ENCODE data around the gene CEACAM1. TPM values are rescaled to one million over a fixed set of nuclear protein-coding genes. Genes with fewer than 3 reads are reported as not detected.

The CEACAM1 gene
- total RNA-seq, 1 donor from 2014 or later = 1.6 TPM

DNA sequence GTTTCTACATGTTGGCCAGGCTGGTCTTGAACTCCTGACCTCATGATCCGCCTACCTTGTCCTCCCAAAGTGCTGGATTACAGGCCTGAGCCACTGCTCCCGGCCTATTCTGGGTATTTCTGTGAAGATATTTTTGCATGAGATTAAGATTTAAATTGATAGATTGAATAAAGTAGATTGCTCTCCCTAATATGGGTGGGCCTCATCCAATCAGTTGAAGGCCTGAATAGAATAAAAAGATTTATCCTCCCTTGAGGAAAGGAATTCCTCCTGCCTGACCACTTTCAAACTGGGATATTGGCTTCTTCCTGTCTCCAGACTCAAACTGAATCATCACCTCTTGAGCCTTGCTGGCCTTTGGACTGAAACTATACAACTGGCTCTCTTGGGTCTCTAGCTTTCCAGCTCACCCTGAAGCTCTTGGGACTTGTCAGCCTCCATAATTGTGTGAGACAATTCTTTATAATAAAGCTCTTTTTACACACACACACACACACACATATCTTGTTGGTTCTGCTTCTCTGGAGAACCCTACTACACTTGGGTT, 49.4 kb downstream of the CEACAM1 start:
- H3K36me3 ChIP-seq (ENCODE audit: control insufficient read depth, insufficient read depth, low read length) = no peaks in the 10 kb centered on the region

DNA sequence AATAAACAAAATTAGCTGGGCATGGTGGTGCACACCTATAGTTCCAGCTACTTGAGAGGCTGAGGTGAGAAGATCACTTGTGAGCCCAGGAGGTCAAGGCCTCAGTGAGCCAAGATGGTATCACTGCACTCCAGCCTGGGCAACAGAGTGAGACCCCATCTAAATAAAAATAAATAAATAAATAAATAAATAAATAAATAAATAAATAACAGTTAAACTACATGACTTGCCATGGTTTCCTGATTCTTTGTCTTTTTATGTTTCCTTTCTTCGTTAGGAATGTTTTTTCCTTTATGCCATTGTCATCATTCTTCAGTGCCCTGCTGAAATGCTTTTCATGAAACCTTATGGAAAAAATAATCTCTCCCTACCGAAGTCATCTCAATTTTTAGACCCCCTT, 50.3 kb downstream of the CEACAM1 start:
- Histone ChIP-seq H3K36me3 (ENCODE audit: control insufficient read depth, insufficient read depth, low read length) (no peaks in the 10 kb centered on the region), H3K4me3 (ENCODE audit: low read depth, low read length) (no peak overlapping the region), H3K27me3 (ENCODE audit: control insufficient read depth, insufficient read depth, low read length) (no peaks in the 10 kb centered on the region)
- DNase-seq (ENCODE audit: low read depth) (no peak), FAIRE-seq (no peak)
- TF ChIP-seq, protein P1, sequence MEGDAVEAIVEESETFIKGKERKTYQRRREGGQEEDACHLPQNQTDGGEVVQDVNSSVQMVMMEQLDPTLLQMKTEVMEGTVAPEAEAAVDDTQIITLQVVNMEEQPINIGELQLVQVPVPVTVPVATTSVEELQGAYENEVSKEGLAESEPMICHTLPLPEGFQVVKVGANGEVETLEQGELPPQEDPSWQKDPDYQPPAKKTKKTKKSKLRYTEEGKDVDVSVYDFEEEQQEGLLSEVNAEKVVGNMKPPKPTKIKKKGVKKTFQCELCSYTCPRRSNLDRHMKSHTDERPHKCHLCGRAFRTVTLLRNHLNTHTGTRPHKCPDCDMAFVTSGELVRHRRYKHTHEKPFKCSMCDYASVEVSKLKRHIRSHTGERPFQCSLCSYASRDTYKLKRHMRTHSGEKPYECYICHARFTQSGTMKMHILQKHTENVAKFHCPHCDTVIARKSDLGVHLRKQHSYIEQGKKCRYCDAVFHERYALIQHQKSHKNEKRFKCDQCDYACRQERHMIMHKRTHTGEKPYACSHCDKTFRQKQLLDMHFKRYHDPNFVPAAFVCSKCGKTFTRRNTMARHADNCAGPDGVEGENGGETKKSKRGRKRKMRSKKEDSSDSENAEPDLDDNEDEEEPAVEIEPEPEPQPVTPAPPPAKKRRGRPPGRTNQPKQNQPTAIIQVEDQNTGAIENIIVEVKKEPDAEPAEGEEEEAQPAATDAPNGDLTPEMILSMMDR (IDR thresholded peaks at IDR 0.05; ENCODE audit: insufficient read depth, low read length, severe bottlenecking) = no peak

More for the DNA sequence above, 49.4 kb downstream of the CEACAM1 start:
- no peak overlapping the region for H3K4me3 ChIP-seq (ENCODE audit: low read depth, low read length)
- DNase-seq (ENCODE audit: low read depth) (no peak), FAIRE-seq (no peak)
- H3K27me3 ChIP-seq (ENCODE audit: control insufficient read depth, insufficient read depth, low read length) = no peaks in the 10 kb centered on the region
- TF ChIP-seq, protein P1 (IDR thresholded peaks at IDR 0.05; ENCODE audit: insufficient read depth, low read length, severe bottlenecking) = no peak

DNA sequence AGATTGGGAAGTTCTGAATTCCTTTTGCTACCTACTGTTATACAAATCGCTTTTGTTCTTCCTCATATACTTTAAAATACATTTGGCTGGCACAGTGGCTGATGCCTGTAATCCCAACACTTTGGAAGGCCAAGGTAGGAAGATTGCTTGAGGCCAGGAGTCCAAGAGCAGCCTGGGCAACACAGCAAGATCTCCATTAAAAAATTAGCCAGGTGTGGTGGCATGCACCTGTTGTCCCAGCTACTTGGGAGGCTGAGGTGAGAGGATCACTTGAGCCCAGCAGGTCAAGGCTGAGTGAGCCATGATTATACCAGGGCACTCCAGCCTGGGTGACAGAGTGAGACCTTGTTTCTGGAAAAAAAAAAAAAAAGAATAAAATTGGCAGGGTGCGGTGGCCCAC, 51.2 kb downstream of the CEACAM1 start:
- Histone ChIP-seq H3K4me3 (ENCODE audit: low read depth, low read length) (no peak overlapping the region), H3K27me3 (ENCODE audit: control insufficient read depth, insufficient read depth, low read length) (no peaks in the 10 kb centered on the region), H3K36me3 (ENCODE audit: control insufficient read depth, insufficient read depth, low read length) (no peaks in the 10 kb centered on the region)
- TF ChIP-seq, protein P1 (IDR thresholded peaks at IDR 0.05; ENCODE audit: insufficient read depth, low read length, severe bottlenecking) = no peak
- FAIRE-seq (no peak), DNase-seq (ENCODE audit: low read depth) (no peak)

DNA sequence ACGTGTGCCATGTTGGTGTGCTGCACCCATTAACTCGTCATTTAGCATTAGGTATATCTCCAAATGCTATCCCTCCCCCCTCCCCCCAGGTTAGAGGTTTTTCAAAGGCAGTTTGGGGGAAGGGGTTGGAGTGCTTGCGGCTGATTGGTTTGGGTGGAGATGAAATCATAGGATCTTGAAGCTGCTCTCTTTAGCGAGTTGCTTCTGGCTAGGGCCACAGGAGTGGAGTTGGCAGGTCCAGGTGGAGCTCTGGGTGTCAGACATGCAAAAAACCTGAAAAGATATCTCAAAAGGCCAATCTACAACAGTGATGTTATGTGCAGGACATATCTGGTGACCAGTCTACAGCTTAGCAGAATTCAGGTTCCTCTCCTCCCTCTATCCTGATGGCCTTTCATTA, 52.9 kb downstream of the CEACAM1 start:
- no peaks in the 10 kb centered on the region for H3K27me3 ChIP-seq (ENCODE audit: control insufficient read depth, insufficient read depth, low read length)
- TF ChIP-seq, protein P1 (IDR thresholded peaks at IDR 0.05; ENCODE audit: insufficient read depth, low read length, severe bottlenecking) = no peak
- no peak for FAIRE-seq

DNA sequence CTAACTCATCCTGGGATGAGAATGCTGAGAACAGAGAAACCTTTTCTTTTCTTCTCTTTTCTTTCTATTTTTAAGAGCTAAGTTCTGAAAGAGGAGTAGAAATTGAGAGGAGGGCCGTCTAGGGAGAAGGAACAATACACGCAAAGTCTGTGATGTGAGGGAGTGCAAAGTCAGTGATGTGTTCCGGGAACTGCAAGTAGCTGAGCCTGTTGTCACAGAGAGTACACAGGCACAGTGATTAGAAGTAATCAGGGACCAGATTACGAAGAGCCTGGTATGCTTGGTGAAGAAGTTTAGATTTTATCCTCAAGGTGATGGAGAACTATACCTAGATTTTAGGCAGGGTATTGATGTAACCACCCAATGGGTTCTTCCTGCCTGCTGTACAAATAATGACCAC, 53.5 kb downstream of the CEACAM1 start:
- TF ChIP-seq, protein P1 (IDR thresholded peaks at IDR 0.05; ENCODE audit: insufficient read depth, low read length, severe bottlenecking) = no peak
- H3K27me3 ChIP-seq (ENCODE audit: control insufficient read depth, insufficient read depth, low read length) = no peaks in the 10 kb centered on the region
- DNase-seq (ENCODE audit: low read depth) (no peak), FAIRE-seq (no peak)
- H3K36me3 ChIP-seq (ENCODE audit: control insufficient read depth, insufficient read depth, low read length) = no peaks in the 10 kb centered on the region
- H3K4me3 ChIP-seq (ENCODE audit: low read depth, low read length) = no peak overlapping the region

More for the DNA sequence above, 52.9 kb downstream of the CEACAM1 start:
- Histone ChIP-seq H3K36me3 (ENCODE audit: control insufficient read depth, insufficient read depth, low read length) (no peaks in the 10 kb centered on the region), H3K4me3 (ENCODE audit: low read depth, low read length) (no peak overlapping the region)
- no peak for DNase-seq (ENCODE audit: low read depth)

DNA sequence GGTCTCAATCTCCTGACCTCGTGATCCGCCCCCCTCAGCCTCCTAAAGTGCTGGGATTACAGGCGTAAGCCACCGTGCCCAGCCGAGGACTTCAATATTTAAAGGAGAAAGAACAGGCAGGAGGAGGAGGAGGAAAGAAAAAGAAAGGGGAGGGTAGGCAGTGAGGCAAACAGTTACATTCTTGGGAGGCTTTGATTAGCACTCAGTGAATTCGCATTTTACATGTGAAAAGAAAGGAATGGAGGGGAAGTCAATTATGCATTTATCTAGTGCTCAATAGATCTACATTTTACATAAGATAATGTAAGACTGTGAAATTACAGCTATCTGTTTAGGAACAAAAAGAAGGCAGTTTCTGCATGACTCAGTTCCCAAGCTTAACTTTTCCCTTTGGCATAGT, 54.6 kb downstream of the CEACAM1 start:
- FAIRE-seq = no peak
- DNase-seq (ENCODE audit: low read depth) = no peak
- H3K27me3 ChIP-seq (ENCODE audit: control insufficient read depth, insufficient read depth, low read length) = no peaks in the 10 kb centered on the region
- H3K36me3 ChIP-seq (ENCODE audit: control insufficient read depth, insufficient read depth, low read length) = no peaks in the 10 kb centered on the region
- TF ChIP-seq, protein P1 (IDR thresholded peaks at IDR 0.05; ENCODE audit: insufficient read depth, low read length, severe bottlenecking) = no peak
- no peak overlapping the region for H3K4me3 ChIP-seq (ENCODE audit: low read depth, low read length)
